Calu3 (cell line): ENCODE data around the gene TNFRSF4. TPM values are rescaled to one million over a fixed set of nuclear protein-coding genes. Genes with fewer than 3 reads are reported as not detected.

Source experiments
- BruUV-seq: library from RNA; stranded (reverse); fragments of 400-500 nt; replicated peaks from 2 replicates; lab custom pipeline; 2021; lab: Mats Ljungman, UMichigan
- CTCF ChIA-PET: fragments of 300-600 bp; sonication (Branson Sonifier 250); formaldehyde crosslinking; loops from one replicate; lab custom pipeline; 2022; ENCODE audit warnings: antibody characterized with exemption; lab: Charles Lee
- DNase-seq: peaks from one replicate; pipeline ENCODE4 v3.0.0; 2022
- H3K27ac Mint-ChIP-seq: one replicate; pipeline ENCODE4 v1.8.0; 2022; ENCODE audit warnings: mixed read lengths; ENCODE audit not compliant: unreplicated experiment
- H3K27me3 Mint-ChIP-seq: one replicate; pipeline ENCODE4 v1.8.0; 2022; ENCODE audit warnings: mixed read lengths; ENCODE audit not compliant: unreplicated experiment
- H3K36me3 Mint-ChIP-seq: one replicate; pipeline ENCODE4 v1.8.0; 2022; ENCODE audit warnings: mild to moderate bottlenecking, moderate library complexity, mixed read lengths; ENCODE audit not compliant: insufficient read depth, unreplicated experiment
- H3K4me1 Mint-ChIP-seq: one replicate; pipeline ENCODE4 v1.8.0; 2022; ENCODE audit warnings: mild to moderate bottlenecking, low read depth, mixed read lengths; ENCODE audit not compliant: unreplicated experiment
- H3K4me3 Mint-ChIP-seq: one replicate; pipeline ENCODE4 v1.8.0; 2022; ENCODE audit warnings: mild to moderate bottlenecking, low read depth, moderate library complexity, mixed read lengths; ENCODE audit not compliant: unreplicated experiment
- H3K9me3 Mint-ChIP-seq: one replicate; pipeline ENCODE4 v1.8.0; 2022; ENCODE audit warnings: low read depth, mixed read lengths; ENCODE audit not compliant: unreplicated experiment
- CTCF ChIP-seq: fragments of 200-600 bp; IDR thresholded peaks from one replicate; pipeline ENCODE4 v1.8.0; 2022; ENCODE audit warnings: antibody characterized with exemption; ENCODE audit not compliant: unreplicated experiment
- intact Hi-C: fragments of 100-400 bp; cut with micrococcal nuclease; formaldehyde crosslinking; loops from one replicate; pipeline ENCODE4 v1.10.0; 2022; ENCODE audit not compliant: unreplicated experiment
- total RNA-seq: library from RNA; stranded (reverse); gene quantifications from 2 replicates; pipeline ENCODE4 v1.2.3, GENCODE V29; 2022

Gene TNFRSF4
- total RNA-seq, 1 experiment from 2014 or later, result not detected

- Mint-ChIP-seq H3K27me3 (no peaks in the 10 kb centered on the region), H3K9me3 (no peaks in the 10 kb centered on the region), H3K4me1 (no peaks in the 10 kb centered on the region), H3K36me3 (peaks cover 52% of the 10 kb centered on the region), H3K27ac (no peak overlapping the region), H3K4me3 (no peak overlapping the region)
- no peak for TF ChIP-seq CTCF
- no TSS peak for BruUV-seq
- intact Hi-C loops, result no loop called here
- DNase-seq, result no peak
- CTCF ChIA-PET, result no interaction called here
Observed at GRCh38 chr1:1255611-1256010, 41.7 kb upstream of the TNFRSF4 start.

GRCh38 chr1:1255078-1255477 lies 41.1 kb upstream of the TNFRSF4 start:
- no TSS peak for BruUV-seq
- Mint-ChIP-seq H3K36me3 (peaks cover 48% of the 10 kb centered on the region), H3K4me3 (no peak overlapping the region), H3K4me1 (no peaks in the 10 kb centered on the region), H3K9me3 (no peaks in the 10 kb centered on the region), H3K27ac (no peak overlapping the region), H3K27me3 (no peaks in the 10 kb centered on the region)
- no peak for DNase-seq
- no peak for TF ChIP-seq CTCF
- CTCF ChIA-PET, result no interaction called here
- intact Hi-C loops, result no loop called here

- Mint-ChIP-seq H3K27me3 (no peaks in the 10 kb centered on the region), H3K36me3 (peaks cover 45% of the 10 kb centered on the region), H3K4me1 (no peaks in the 10 kb centered on the region), H3K9me3 (no peaks in the 10 kb centered on the region), H3K27ac (no peak overlapping the region), H3K4me3 (no peak overlapping the region)
- CTCF ChIA-PET, result no interaction called here
- DNase-seq, result no peak
- intact Hi-C loops, result no loop called here
- TF ChIP-seq CTCF, result no peak
- no TSS peak for BruUV-seq
Observed at GRCh38 chr1:1254667-1254998, 40.7 kb upstream of the TNFRSF4 start.

GRCh38 chr1:1253972-1254666 lies 40.2 kb upstream of the TNFRSF4 start:
- no peak for DNase-seq
- no TSS peak for BruUV-seq
- no peaks in the 10 kb centered on the region for H3K27me3 Mint-ChIP-seq
- intact Hi-C loops, result no loop called here
- H3K9me3 Mint-ChIP-seq, result no peaks in the 10 kb centered on the region
- TF ChIP-seq CTCF, result no peak
- H3K4me1 Mint-ChIP-seq, result no peaks in the 10 kb centered on the region
- no peak overlapping the region for H3K4me3 Mint-ChIP-seq
- H3K36me3 Mint-ChIP-seq, result peaks cover 43% of the 10 kb centered on the region
- CTCF ChIA-PET, result no interaction called here
- H3K27ac Mint-ChIP-seq, result no peak overlapping the region
